BJ (cell line): ENCODE results near the gene TP53I11. TPM values are rescaled to one million over a fixed set of nuclear protein-coding genes. Genes with fewer than 3 reads are reported as not detected.

Experiments
- CTCF ChIA-PET: fragments of 350-600 bp; formaldehyde crosslinking; extraction: SDS; loops from one replicate; lab custom pipeline; 2021; ENCODE audit warnings: antibody characterized with exemption, inconsistent platforms; lab: Yijun Ruan, JAX
- POLR2A ChIA-PET: fragments of 300-600 bp; sonication (Branson Sonifier 250); formaldehyde crosslinking; extraction: SDS; loops from one replicate; lab custom pipeline; 2021; ENCODE audit warnings: antibody characterized with exemption; lab: Charles Lee
- DNase-seq: peaks from one replicate; pipeline ENCODE4 v3.0.0-alpha.2; 2011; ENCODE audit warnings: low read depth
- H3K27me3 ChIP-seq: 2 replicates; pipeline ENCODE4 v1.6.0; 2011; ENCODE audit warnings: low read length; ENCODE audit not compliant: control insufficient read depth, insufficient read depth
- H3K36me3 ChIP-seq: 2 replicates; pipeline ENCODE4 v1.5.1; 2011; ENCODE audit warnings: low read length; ENCODE audit not compliant: control insufficient read depth, insufficient read depth
- H3K4me3 ChIP-seq: 2 replicates; pipeline ENCODE4 v1.5.1; 2011; ENCODE audit warnings: low read depth, mild to moderate bottlenecking, control low read depth, low read length
- polyA plus RNA-seq: library from polyadenylated mRNA; depleted of rRNA; stranded (reverse); fragments of >200 nt; gene quantifications from 2 replicates; pipeline ENCODE4 v1.2.3, GENCODE V29; 2011
- TF ChIP-seq, protein P1 (sequence below): IDR thresholded peaks from 2 replicates; pipeline ENCODE4 v1.5.1; 2011; ENCODE audit warnings: low read depth, mild to moderate bottlenecking, control low read depth, inconsistent platforms, low read length, moderate library complexity; ENCODE audit not compliant: insufficient read depth

TP53I11 gene
- polyA plus RNA-seq, 1 experiment: 29.6 TPM

DNA sequence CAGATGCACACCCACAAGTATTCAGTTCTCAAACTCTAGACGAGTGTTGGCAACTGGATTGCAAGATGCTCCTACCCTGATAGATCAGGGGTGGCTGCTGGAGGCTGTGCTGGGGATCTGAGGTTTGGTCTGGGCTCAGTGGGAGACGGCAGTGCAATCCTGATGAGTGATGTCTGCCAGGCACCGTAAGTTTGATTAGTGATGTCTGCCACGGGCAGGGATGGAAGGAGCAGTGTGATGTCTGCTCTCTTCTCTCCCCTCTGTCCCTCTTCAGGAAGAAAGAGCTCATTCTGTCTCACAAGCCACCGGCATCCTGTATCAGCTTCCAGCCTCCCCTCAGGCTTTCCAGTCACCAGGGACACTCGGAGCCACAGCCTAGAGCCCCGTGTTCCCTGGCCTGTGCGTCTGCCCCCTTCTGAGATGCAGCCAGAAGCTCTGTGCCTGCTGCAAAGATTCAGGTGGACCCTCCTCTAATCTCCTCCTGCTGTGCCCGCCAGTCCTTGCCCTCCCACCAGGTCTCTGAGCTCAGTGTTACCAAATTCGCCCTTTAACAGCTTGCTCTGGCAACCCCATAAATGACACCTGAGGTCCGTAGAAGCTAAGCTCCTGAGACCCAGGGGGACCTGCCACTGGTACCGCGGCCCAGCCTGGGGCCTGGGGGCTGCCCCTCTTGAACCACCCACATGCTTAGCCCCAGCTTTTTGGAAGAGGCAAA, 19.9 kb downstream of the TP53I11 start:
- no peak for DNase-seq
- CTCF ChIA-PET: interaction anchor here (0.8 to 24.5 kb wide), 5 partner anchors 8 to 400 kb away, joined by 3 to 1245 read pairs (median 4); partner anchors contain the start of gene TP53I11
- Histone ChIP-seq H3K4me3 (no peak overlapping the region), H3K36me3 (peaks cover 11% of the 10 kb centered on the region), H3K27me3 (peaks cover 2% of the 10 kb centered on the region; the same call in 1 of the 2 replicates)
- POLR2A ChIA-PET: no interaction called here
- TF ChIP-seq, protein P1, sequence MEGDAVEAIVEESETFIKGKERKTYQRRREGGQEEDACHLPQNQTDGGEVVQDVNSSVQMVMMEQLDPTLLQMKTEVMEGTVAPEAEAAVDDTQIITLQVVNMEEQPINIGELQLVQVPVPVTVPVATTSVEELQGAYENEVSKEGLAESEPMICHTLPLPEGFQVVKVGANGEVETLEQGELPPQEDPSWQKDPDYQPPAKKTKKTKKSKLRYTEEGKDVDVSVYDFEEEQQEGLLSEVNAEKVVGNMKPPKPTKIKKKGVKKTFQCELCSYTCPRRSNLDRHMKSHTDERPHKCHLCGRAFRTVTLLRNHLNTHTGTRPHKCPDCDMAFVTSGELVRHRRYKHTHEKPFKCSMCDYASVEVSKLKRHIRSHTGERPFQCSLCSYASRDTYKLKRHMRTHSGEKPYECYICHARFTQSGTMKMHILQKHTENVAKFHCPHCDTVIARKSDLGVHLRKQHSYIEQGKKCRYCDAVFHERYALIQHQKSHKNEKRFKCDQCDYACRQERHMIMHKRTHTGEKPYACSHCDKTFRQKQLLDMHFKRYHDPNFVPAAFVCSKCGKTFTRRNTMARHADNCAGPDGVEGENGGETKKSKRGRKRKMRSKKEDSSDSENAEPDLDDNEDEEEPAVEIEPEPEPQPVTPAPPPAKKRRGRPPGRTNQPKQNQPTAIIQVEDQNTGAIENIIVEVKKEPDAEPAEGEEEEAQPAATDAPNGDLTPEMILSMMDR: no peak

DNA sequence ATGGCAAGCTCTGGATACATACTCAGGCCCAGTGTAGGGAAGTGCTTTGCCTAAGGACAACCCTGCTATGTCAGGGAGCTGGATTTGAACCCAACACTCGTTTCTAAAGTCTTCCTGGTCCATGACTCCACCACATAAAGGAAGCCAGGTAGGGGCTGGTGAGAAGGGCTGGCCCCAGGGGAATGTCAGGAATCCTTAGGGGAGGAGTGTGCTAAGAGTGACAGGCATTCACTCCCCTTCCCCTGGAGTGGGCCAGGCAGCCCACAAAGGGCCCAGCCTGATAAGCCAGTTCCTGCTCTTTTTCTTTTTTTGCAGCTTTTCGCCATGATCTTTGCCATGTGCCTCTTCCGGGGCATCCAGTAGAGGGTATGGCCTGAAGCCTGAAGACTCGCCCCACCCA, 21.9 kb downstream of the TP53I11 start:
- ChIA-PET POLR2A (interaction anchor here (0.7 kb wide), 1 partner anchor 178 kb away, joined by 3 read pairs; no protein-coding TSS in a partner anchor), CTCF (interaction anchor here (1.3 to 24.5 kb wide), 9 partner anchors 10 to 359 kb away, joined by 4 to 1245 read pairs (median 22); no protein-coding TSS in a partner anchor)
- TF ChIP-seq, protein P1: no peak
- H3K4me3 ChIP-seq: no peak overlapping the region
- H3K36me3 ChIP-seq: peaks cover 5% of the 10 kb centered on the region
- peaks cover 2% of the 10 kb centered on the region; the same call in 1 of the 2 replicates for H3K27me3 ChIP-seq
- DNase-seq: no peak

DNA sequence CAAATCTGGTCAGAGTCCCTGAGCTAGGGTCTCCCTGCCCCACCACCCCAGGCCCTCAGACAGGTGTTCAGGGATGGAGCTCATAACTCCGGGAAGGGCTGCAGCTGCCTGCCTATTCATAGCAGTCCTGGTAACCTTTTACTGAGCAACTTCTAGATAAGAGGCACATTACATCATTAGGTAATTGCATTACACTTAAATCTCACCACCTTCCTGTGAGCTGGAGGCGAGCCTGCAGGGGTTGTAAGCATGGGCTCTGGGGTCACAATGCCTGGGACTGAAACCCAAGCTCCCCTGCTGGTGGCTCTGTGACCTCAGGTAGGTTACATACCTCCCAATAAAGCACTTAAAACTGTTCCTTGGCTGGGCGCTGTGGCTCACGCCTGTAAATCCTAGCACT, 22.5 kb downstream of the TP53I11 start:
- TF ChIP-seq, protein P1: no peak
- no peak for DNase-seq
- Histone ChIP-seq H3K36me3 (peaks cover 3% of the 10 kb centered on the region), H3K27me3 (peaks cover 2% of the 10 kb centered on the region; the same call in 1 of the 2 replicates), H3K4me3 (no peak overlapping the region)
- ChIA-PET CTCF (interaction anchor here (0.6 to 24.5 kb wide), 14 partner anchors 10 to 412 kb away, joined by 3 to 1245 read pairs (median 13); no protein-coding TSS in a partner anchor), POLR2A (no interaction called here)

GRCh38 chr11:44927174-44927661, 23.5 kb downstream of the TP53I11 start:
- no peak overlapping the region for H3K4me3 ChIP-seq
- ChIA-PET POLR2A (no interaction called here), CTCF (interaction anchor here (0.5 to 24.5 kb wide), 45 partner anchors 9 to 850 kb away, joined by 3 to 1245 read pairs (median 4); partner anchors contain the start of gene SYT13)

More at GRCh38 chr11:44927174-44927661, 23.5 kb downstream of the TP53I11 start:
- no peak for DNase-seq
- H3K27me3 ChIP-seq: no peaks in the 10 kb centered on the region; the same call in 1 of the 2 replicates
- no peaks in the 10 kb centered on the region for H3K36me3 ChIP-seq
- TF ChIP-seq, protein P1: peak; percentile 92
